GM12878 (cell line): ENCODE measurements around the gene HSD11B1. TPM values are rescaled to one million over a fixed set of nuclear protein-coding genes. Genes with fewer than 3 reads are reported as not detected.

ENCODE experiments used
- CEBPZ ChIP-seq: fragments of 150-350 bp; IDR thresholded peaks from 2 replicates; pipeline ENCODE4 v1.6.1; 2016; ENCODE audit warnings: low read depth, low read length
- E2F8 ChIP-seq: fragments of 450-650 bp; IDR thresholded peaks from 2 replicates; pipeline ENCODE4 v1.6.1; 2018; ENCODE audit warnings: mild to moderate bottlenecking, low read depth, moderate library complexity; ENCODE audit not compliant: partially characterized antibody
- EP300 ChIP-seq, 2 experiments: fragments of 150-350 bp in 1 of 2; IDR thresholded peaks; 2 replicates each; pipeline ENCODE4 v1.6.1; 2011 to 2012; ENCODE audit warnings: low read depth in 2 of 2, low read length in 2 of 2, borderline replicate concordance in 1 of 2, improper control_type of control experiment in 1 of 2, inconsistent platforms in 1 of 2; ENCODE audit not compliant: control insufficient read depth in 1 of 2
- ESRRA ChIP-seq: IDR thresholded peaks from 2 replicates; pipeline ENCODE4 v1.6.1; 2012; ENCODE audit warnings: mild to moderate bottlenecking, low read length, improper control_type of control experiment
- JUND ChIP-seq: IDR thresholded peaks from 2 replicates; pipeline ENCODE4 v1.6.1; 2012; ENCODE audit warnings: low read depth, mild to moderate bottlenecking, low read length, improper control_type of control experiment, moderate library complexity
- MTA2 ChIP-seq: fragments of 450-650 bp; IDR thresholded peaks from 2 replicates; pipeline ENCODE4 v1.6.1; 2016; ENCODE audit warnings: low read depth, mild to moderate bottlenecking, moderate library complexity
- MYB ChIP-seq: fragments of 150-350 bp; IDR thresholded peaks from 2 replicates; pipeline ENCODE4 v1.6.1; 2014; ENCODE audit warnings: mild to moderate bottlenecking, low read depth, low read length, borderline replicate concordance
- NFXL1 ChIP-seq: fragments of 450-650 bp; IDR thresholded peaks from 2 replicates; pipeline ENCODE4 v1.6.1; 2017; ENCODE audit warnings: antibody characterized with exemption, mild to moderate bottlenecking, borderline replicate concordance
- NR2C2 ChIP-seq: IDR thresholded peaks from 2 replicates; pipeline ENCODE4 v1.6.1; 2011; ENCODE audit warnings: borderline replicate concordance, low read depth; ENCODE audit not compliant: control insufficient read depth, insufficient read length
- NR2F1 ChIP-seq: fragments of 450-650 bp; conservative IDR thresholded peaks from 2 replicates; pipeline ENCODE4 v1.6.1; 2017; ENCODE audit warnings: mild to moderate bottlenecking
- NRF1 ChIP-seq: conservative IDR thresholded peaks from 2 replicates; pipeline ENCODE4 v1.6.1; 2011; ENCODE audit warnings: mild to moderate bottlenecking, low read depth, low read length, improper control_type of control experiment
- RBBP5 ChIP-seq: fragments of 200-600 bp; sonication (generic); conservative IDR thresholded peaks from 2 replicates; pipeline ENCODE4 v1.6.1; 2016
- REST ChIP-seq: IDR thresholded peaks from 2 replicates; pipeline ENCODE4 v1.6.1; 2012; ENCODE audit warnings: mild to moderate bottlenecking, low read depth, low read length
- SMC3 ChIP-seq: IDR thresholded peaks from 2 replicates; pipeline ENCODE4 v1.6.1; 2011; ENCODE audit warnings: low read length, improper control_type of control experiment, borderline replicate concordance
- YY1 ChIP-seq: IDR thresholded peaks from 2 replicates; pipeline ENCODE4 v1.6.1; 2011; ENCODE audit warnings: low read depth, mild to moderate bottlenecking, low read length
- ZBTB4 ChIP-seq: fragments of 450-650 bp; formaldehyde crosslinking; IDR thresholded peaks from 2 replicates; pipeline ENCODE4 v1.4.0; 2022; ENCODE audit warnings: mild to moderate bottlenecking, moderate library complexity
- polyA plus RNA-seq, 11 experiments: library from polyadenylated mRNA; depleted of rRNA in 4 of 11; unstranded in 6 of 11; stranded (reverse) in 5 of 11; fragments of >200 nt; fragmentation: Nextera tagmentation in 4 of 11; fragmentation: Illumina TruSeq in 1 of 11; extraction: Ambion mirVana in 4 of 11; extraction: Trizol in 1 of 11; gene quantifications; 1 replicate in 1 of 11; 2 replicates in 10 of 11; pipeline versions ENCODE4 v1.2.1 to v1.2.3, GENCODE V29; 2011 to 2016; ENCODE audit warnings: inconsistent platforms in 2 of 11, missing spikeins in 2 of 11, low read depth in 1 of 11
- total RNA-seq, 4 experiments: library from RNA; depleted of rRNA in 3 of 4; stranded (reverse); fragments of >200 nt in 3 of 4; fragmentation: Illumina TruSeq in 1 of 4; extraction: Trizol in 1 of 4; gene quantifications; 2 replicates each; pipeline versions ENCODE4 v1.2.1 to v1.2.3, GENCODE V29; 2013 to 2021

Gene HSD11B1
- total and polyA plus RNA-seq, 10 of the 15 experiments (the other 5 are each of a cell fraction or from before 2014, with no cell fraction given) = 0.04 to 0.27 (median 0.15) TPM; not detected in 7

GRCh38 chr1:209747580-209748262 is 43.1 kb downstream of the HSD11B1 start (continued):
- no peak for TF ChIP-seq CEBPZ
- TF ChIP-seq YY1 = peak; percentile 67
- no peak; the same call in none of the 2 replicates for TF ChIP-seq MTA2
- TF ChIP-seq NR2F1 = peak; percentile 73
- no peak for TF ChIP-seq NFXL1
- TF ChIP-seq ESRRA = 0 out of 2 replicates have a peak, but pooled peaks have one; percentile 37
- TF ChIP-seq JUND = peak; percentile 81
- TF ChIP-seq NRF1 = no peak
- TF ChIP-seq MYB = no peak
- TF ChIP-seq E2F8 = no peak
- TF ChIP-seq SMC3 = peak; percentile 65
- no peak for TF ChIP-seq ZBTB4 (CRISPR knock-in tag)
- TF ChIP-seq REST = peak; percentile 29; the same call in 1 of the 2 replicates
- TF ChIP-seq RBBP5 = no peak
- peak; percentile 22 to 25; a peak in 1 of 4 replicates for TF ChIP-seq EP300 (IDR thresholded peaks at IDR 0.05; ENCODE audit: borderline replicate concordance in 1 of 2, control insufficient read depth in 1 of 2, low read depth in 2 of 2, low read length in 2 of 2)
- TF ChIP-seq NR2C2 = no peak
